ENCODE measurements around the gene PELI2. TPM values are rescaled to one million over a fixed set of nuclear protein-coding genes. Genes with fewer than 3 reads are reported as not detected.
A peak's percentile ranks its signal among the peaks of the same experiment; 100 is the strongest.

PELI2 gene
- total RNA-seq, 4 donors from 2014 or later, result 0.91 to 10.5 (median 3.9) TPM

DNA sequence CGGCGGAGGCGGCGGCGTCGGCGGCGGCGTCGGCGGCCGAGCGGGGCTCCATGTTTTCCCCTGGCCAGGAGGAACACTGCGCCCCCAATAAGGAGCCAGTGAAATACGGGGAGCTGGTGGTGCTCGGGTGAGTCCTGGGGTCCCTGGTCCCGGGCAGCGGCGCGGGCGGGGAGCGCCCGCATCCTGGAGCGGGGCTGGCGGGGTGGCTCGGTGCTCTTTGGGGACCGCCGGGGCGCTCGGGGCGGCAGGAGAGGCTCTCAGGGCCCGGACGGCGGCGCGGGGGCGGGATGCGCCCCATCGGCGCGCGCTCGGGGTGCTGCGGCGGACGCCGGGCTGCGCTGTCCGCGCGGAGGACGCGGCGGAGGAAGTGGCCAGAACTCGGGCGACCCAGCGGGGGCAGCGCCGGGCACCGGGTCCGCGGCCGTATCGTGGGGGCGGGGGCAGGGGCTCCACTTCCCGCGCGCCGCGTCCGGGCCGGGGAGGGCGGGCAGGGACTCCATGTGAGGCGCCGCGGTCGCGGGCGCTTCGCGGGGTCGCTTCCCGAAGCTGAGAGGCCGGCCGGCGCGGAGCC lies 485 bp downstream of the PELI2 start:
- intact Hi-C loops (cut with DNase I), result no loop called here
- TF ChIP-seq POLR2A (IDR thresholded peaks at IDR 0.05), result no peak
- TF ChIP-seq, protein P1, sequence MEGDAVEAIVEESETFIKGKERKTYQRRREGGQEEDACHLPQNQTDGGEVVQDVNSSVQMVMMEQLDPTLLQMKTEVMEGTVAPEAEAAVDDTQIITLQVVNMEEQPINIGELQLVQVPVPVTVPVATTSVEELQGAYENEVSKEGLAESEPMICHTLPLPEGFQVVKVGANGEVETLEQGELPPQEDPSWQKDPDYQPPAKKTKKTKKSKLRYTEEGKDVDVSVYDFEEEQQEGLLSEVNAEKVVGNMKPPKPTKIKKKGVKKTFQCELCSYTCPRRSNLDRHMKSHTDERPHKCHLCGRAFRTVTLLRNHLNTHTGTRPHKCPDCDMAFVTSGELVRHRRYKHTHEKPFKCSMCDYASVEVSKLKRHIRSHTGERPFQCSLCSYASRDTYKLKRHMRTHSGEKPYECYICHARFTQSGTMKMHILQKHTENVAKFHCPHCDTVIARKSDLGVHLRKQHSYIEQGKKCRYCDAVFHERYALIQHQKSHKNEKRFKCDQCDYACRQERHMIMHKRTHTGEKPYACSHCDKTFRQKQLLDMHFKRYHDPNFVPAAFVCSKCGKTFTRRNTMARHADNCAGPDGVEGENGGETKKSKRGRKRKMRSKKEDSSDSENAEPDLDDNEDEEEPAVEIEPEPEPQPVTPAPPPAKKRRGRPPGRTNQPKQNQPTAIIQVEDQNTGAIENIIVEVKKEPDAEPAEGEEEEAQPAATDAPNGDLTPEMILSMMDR (IDR thresholded peaks at IDR 0.05), result no peak
- DNase-seq, result no peak
- peak overlapping the region; percentile 88 to 95 (median 91) for H3K27ac ChIP-seq
- no peaks in the 10 kb centered on the region for H3K27me3 ChIP-seq
- no peaks in the 10 kb centered on the region for H3K9me3 ChIP-seq
- peak overlapping the region; percentile 71 to 92 (median 80) for H3K4me3 ChIP-seq
- WGBS, 2 donors, result 0% methylated on average over 5 of the region's 87 CpGs; no CpG with 5 or more reads in 1 of the 2 donors
- H3K4me1 ChIP-seq, result peaks cover 0 to 56% (median 4%) of the 10 kb centered on the region in 3 donors
- H3K36me3 ChIP-seq, result no peaks in the 10 kb centered on the region

DNA sequence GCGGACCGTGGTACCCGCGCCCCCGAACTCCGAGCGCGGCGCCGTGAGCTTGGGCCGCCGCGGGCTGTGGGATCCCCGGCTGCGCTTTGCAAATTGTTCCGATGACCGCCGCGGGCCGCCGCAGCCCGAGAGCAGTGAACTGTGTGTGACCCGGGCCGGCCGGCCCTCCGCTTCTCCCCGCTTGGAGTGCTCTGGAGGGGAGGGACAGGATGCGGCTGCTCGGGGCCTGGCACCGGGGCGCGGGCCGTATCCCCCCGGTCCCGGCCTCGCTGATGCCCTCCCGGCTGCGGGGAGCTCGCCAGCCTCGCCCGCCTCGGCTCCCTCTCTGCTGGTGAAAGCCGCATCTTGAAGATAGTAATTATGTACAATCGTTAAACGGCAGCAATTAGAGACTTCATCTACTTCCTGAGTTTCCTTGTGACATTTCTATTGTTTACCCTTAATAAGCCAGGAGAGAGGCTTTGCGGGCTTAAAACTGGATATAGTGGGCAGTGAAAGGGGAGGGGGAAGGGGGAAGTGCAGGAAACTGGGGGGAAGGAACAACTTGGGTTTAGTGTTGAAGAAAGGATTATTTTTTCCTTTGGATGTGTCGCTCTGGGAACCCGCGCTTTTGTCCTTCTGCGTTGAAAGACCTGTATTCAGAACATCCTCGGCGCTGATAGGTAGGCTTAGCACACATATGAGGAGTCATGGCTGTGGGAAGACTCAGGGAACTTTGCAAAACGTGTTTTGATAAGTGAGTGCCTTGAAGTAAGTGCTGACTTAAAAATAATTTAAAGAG lies 1.2 kb downstream of the PELI2 start:
- DNase-seq, result no peak

DNA sequence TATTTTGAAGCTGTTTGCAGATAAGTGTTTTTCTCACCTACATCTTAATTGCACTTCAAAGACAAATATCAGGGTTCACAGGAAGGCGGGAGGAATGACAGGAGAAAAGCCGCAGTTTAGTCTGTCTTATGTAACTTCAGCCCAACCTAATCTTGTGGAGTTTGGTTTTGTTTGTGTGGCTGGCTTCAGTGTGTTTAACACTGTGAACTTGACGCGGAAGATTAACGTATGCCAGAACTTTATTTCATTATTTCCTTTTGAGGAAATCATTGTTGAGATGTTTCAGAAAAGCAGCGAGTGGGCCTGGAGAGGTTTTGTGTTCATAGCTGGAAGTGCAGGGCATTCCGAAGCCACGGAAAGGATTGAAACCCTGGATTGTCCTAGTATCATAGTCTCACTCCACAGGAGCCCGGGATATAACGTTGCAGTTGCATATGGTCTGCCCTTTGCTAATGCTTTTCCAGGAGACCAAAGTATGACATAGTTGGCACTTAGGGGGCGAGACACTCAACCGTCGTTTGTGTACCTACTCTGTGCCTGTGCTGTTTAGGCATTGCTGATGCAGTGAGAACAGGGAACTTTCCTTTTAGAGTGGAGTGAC lies 2.0 kb downstream of the PELI2 start:
- TF ChIP-seq, protein P1 (IDR thresholded peaks at IDR 0.05), result peak in 1 of 6 experiments; percentile 27
- TF ChIP-seq POLR2A (IDR thresholded peaks at IDR 0.05), result no peak
- peak overlapping the region; percentile 71 to 92 (median 80) for H3K4me3 ChIP-seq
- no peak for DNase-seq
- H3K9me3 ChIP-seq, result no peaks in the 10 kb centered on the region
- H3K36me3 ChIP-seq, result no peaks in the 10 kb centered on the region
- peak overlapping the region; percentile 88 to 95 (median 91) for H3K27ac ChIP-seq
- H3K27me3 ChIP-seq, result no peaks in the 10 kb centered on the region
- intact Hi-C loops (cut with DNase I), result no loop called here
- peaks cover 0 to 71% (median 4%) of the 10 kb centered on the region in 3 donors for H3K4me1 ChIP-seq
- 10% methylated on average over 12 to 13 of the region's 13 CpGs for WGBS, 2 donors

More for the DNA sequence above, 1.2 kb downstream of the PELI2 start:
- no peaks in the 10 kb centered on the region for H3K36me3 ChIP-seq
- no peaks in the 10 kb centered on the region for H3K27me3 ChIP-seq
- no peaks in the 10 kb centered on the region for H3K9me3 ChIP-seq
- peaks cover 0 to 63% (median 4%) of the 10 kb centered on the region in 3 donors for H3K4me1 ChIP-seq
- peak overlapping the region; percentile 71 to 92 (median 80) for H3K4me3 ChIP-seq
- TF ChIP-seq POLR2A (IDR thresholded peaks at IDR 0.05), result peak in 1 of 4 donors; percentile 17
- TF ChIP-seq, protein P1 (IDR thresholded peaks at IDR 0.05), result peak in 1 of 6 experiments; percentile 3
- WGBS, 2 donors, result 5% methylated on average over 9 to 10 of the region's 53 CpGs
- peak overlapping the region; percentile 88 to 95 (median 91) for H3K27ac ChIP-seq
- intact Hi-C loops (cut with DNase I), result no loop called here

DNA sequence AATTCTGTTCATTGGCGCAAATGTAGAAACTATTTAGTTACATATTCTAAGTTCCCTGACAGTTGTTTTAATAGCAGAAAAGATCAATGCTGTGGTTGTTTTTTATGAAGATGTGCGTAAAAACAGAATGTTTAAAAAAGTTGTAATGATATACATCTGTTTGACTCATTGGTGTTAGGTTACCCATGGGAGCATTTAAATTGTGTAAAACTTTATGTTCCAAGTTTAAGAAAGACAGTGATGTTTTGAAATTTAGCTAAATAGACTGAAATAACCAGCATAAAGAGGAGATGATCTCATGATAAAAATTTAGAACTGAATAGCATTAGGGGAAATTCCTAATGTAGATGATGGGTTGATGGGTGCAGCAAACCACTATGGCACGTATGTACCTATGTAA lies 3.6 kb downstream of the PELI2 start:
- Histone ChIP-seq H3K27me3 (no peaks in the 10 kb centered on the region), H3K9me3 (no peaks in the 10 kb centered on the region), H3K36me3 (no peaks in the 10 kb centered on the region), H3K4me1 (peaks cover 0 to 65% (median 4%) of the 10 kb centered on the region in 3 donors), H3K4me3 (no peak overlapping the region), H3K27ac (no peak overlapping the region)
- DNase-seq, result no peak
- WGBS, 2 donors, result 87 to 91% methylated on average over 3 of the region's 3 CpGs
- TF ChIP-seq, protein P1 (IDR thresholded peaks at IDR 0.05), result no peak
- TF ChIP-seq POLR2A (IDR thresholded peaks at IDR 0.05), result no peak
- intact Hi-C loops (cut with DNase I), result no loop called here

DNA sequence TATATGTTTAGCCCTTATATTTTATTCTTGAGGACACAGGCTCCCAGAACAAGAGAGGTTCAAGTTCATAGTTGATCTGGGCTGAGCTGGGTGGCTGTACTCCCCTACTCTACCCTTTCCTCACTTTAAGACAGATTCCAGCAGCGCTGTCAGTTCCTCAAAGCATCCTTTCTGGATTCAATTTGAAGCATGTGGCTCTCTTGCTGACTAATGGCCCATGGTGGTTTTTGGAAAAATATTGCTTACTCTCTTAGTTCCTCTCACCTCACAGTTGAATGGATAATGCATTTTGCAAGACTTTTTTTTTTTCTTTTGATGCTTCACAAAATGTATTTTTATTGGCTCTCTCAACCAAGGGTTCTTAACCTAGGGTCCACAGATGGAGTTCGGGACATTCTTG lies 4.1 kb downstream of the PELI2 start:
- Histone ChIP-seq H3K4me3 (no peak overlapping the region), H3K27ac (no peak overlapping the region), H3K27me3 (no peaks in the 10 kb centered on the region), H3K36me3 (no peaks in the 10 kb centered on the region), H3K9me3 (no peaks in the 10 kb centered on the region), H3K4me1 (peaks cover 0 to 63% (median 4%) of the 10 kb centered on the region in 3 donors)
- no peak for TF ChIP-seq POLR2A (IDR thresholded peaks at IDR 0.05)
- TF ChIP-seq, protein P1 (IDR thresholded peaks at IDR 0.05), result no peak
- 78 to 90% methylated on average over 2 of the region's 2 CpGs for WGBS, 2 donors
- intact Hi-C loops (cut with DNase I), result no loop called here
- DNase-seq, result no peak
